ENCODE results near the gene FLCN. TPM values are rescaled to one million over a fixed set of nuclear protein-coding genes. Genes with fewer than 3 reads are reported as not detected.

Gene FLCN
- total and polyA plus RNA-seq, 9 donors, result 17.4 to 37.3 (median 23.7) TPM

GRCh38 chr17:17179371-17179827 lies 57.6 kb downstream of the FLCN start:
- WGBS (ENCODE audit: insufficient coverage), result no CpG with 5 or more reads among the region's 2 CpGs
- H3K4me3 ChIP-seq (ENCODE audit: low read length), result no peak overlapping the region
- H3K4me1 ChIP-seq (ENCODE audit: control insufficient read depth, insufficient read depth, low read length), result peaks cover 7% of the 10 kb centered on the region

GRCh38 chr17:17177176-17177575 lies 59.8 kb downstream of the FLCN start:
- no peaks in the 10 kb centered on the region for H3K9me3 ChIP-seq (replicated peaks; ENCODE audit: control insufficient read depth, low read depth, low read length)
- H3K36me3 ChIP-seq (ENCODE audit: control insufficient read depth, insufficient read depth, low read length), result peaks cover 91% of the 10 kb centered on the region
- WGBS (ENCODE audit: insufficient coverage), result 94% methylated on average over 10 of the region's 12 CpGs
- H3K27ac ChIP-seq (ENCODE audit: low read length), result no peak overlapping the region
- DNase-seq, result no peak
- H3K4me1 ChIP-seq (ENCODE audit: control insufficient read depth, insufficient read depth, low read length), result peaks cover 4% of the 10 kb centered on the region
- no peaks in the 10 kb centered on the region for H3K27me3 ChIP-seq (ENCODE audit: control insufficient read depth, insufficient read depth, low read length)
- no peak overlapping the region for H3K4me3 ChIP-seq (ENCODE audit: low read length)

More at GRCh38 chr17:17179371-17179827, 57.6 kb downstream of the FLCN start:
- Histone ChIP-seq H3K36me3 (ENCODE audit: control insufficient read depth, insufficient read depth, low read length) (peaks cover 87% of the 10 kb centered on the region), H3K9me3 (replicated peaks; ENCODE audit: control insufficient read depth, low read depth, low read length) (no peaks in the 10 kb centered on the region), H3K27ac (ENCODE audit: low read length) (no peak overlapping the region), H3K27me3 (ENCODE audit: control insufficient read depth, insufficient read depth, low read length) (no peaks in the 10 kb centered on the region)
- DNase-seq, result no peak

GRCh38 chr17:17176341-17176740 lies 60.6 kb downstream of the FLCN start:
- Histone ChIP-seq H3K4me1 (ENCODE audit: control insufficient read depth, insufficient read depth, low read length) (no peaks in the 10 kb centered on the region), H3K27me3 (ENCODE audit: control insufficient read depth, insufficient read depth, low read length) (no peaks in the 10 kb centered on the region), H3K27ac (ENCODE audit: low read length) (no peak overlapping the region), H3K4me3 (ENCODE audit: low read length) (no peak overlapping the region), H3K36me3 (ENCODE audit: control insufficient read depth, insufficient read depth, low read length) (peaks cover 94% of the 10 kb centered on the region), H3K9me3 (replicated peaks; ENCODE audit: control insufficient read depth, low read depth, low read length) (no peaks in the 10 kb centered on the region)
- WGBS (ENCODE audit: insufficient coverage), result 90% methylated on average over 12 of the region's 12 CpGs
- DNase-seq, result no peak

- Histone ChIP-seq H3K27me3 (ENCODE audit: control insufficient read depth, insufficient read depth, low read length) (no peaks in the 10 kb centered on the region), H3K4me1 (ENCODE audit: control insufficient read depth, insufficient read depth, low read length) (peaks cover 3% of the 10 kb centered on the region), H3K36me3 (ENCODE audit: control insufficient read depth, insufficient read depth, low read length) (peaks cover 95% of the 10 kb centered on the region), H3K4me3 (ENCODE audit: low read length) (no peak overlapping the region), H3K27ac (ENCODE audit: low read length) (no peak overlapping the region), H3K9me3 (replicated peaks; ENCODE audit: control insufficient read depth, low read depth, low read length) (no peaks in the 10 kb centered on the region)
- DNase-seq, result no peak
- WGBS (ENCODE audit: insufficient coverage), result 69% methylated on average over 6 of the region's 12 CpGs
These were observed 61.1 kb downstream of the FLCN start for GRCh38 chr17:17175917-17176316.

- Histone ChIP-seq H3K36me3 (ENCODE audit: control insufficient read depth, insufficient read depth, low read length) (peaks cover 95% of the 10 kb centered on the region), H3K4me1 (ENCODE audit: control insufficient read depth, insufficient read depth, low read length) (peaks cover 9% of the 10 kb centered on the region), H3K9me3 (replicated peaks; ENCODE audit: control insufficient read depth, low read depth, low read length) (no peaks in the 10 kb centered on the region), H3K27me3 (ENCODE audit: control insufficient read depth, insufficient read depth, low read length) (no peaks in the 10 kb centered on the region), H3K4me3 (ENCODE audit: low read length) (no peak overlapping the region), H3K27ac (ENCODE audit: low read length) (no peak overlapping the region)
- no peak for DNase-seq
- 94% methylated on average over 2 of the region's 8 CpGs for WGBS (ENCODE audit: insufficient coverage)
These were observed 61.6 kb downstream of the FLCN start for GRCh38 chr17:17175340-17175739.

- 95% methylated on average over 14 of the region's 14 CpGs for WGBS (ENCODE audit: insufficient coverage)
- no peak overlapping the region for H3K4me3 ChIP-seq (ENCODE audit: low read length)
- H3K27me3 ChIP-seq (ENCODE audit: control insufficient read depth, insufficient read depth, low read length), result no peaks in the 10 kb centered on the region
- peaks cover 94% of the 10 kb centered on the region for H3K36me3 ChIP-seq (ENCODE audit: control insufficient read depth, insufficient read depth, low read length)
- peaks cover 11% of the 10 kb centered on the region for H3K4me1 ChIP-seq (ENCODE audit: control insufficient read depth, insufficient read depth, low read length)
- no peaks in the 10 kb centered on the region for H3K9me3 ChIP-seq (replicated peaks; ENCODE audit: control insufficient read depth, low read depth, low read length)
- no peak for DNase-seq
- H3K27ac ChIP-seq (ENCODE audit: low read length), result no peak overlapping the region
These were observed 63.0 kb downstream of the FLCN start for GRCh38 chr17:17173921-17174320.

GRCh38 chr17:17172990-17173389 lies 64.0 kb downstream of the FLCN start:
- H3K4me3 ChIP-seq (ENCODE audit: low read length), result no peak overlapping the region
- peaks cover 94% of the 10 kb centered on the region for H3K36me3 ChIP-seq (ENCODE audit: control insufficient read depth, insufficient read depth, low read length)
- WGBS (ENCODE audit: insufficient coverage), result 78% methylated on average over 9 of the region's 9 CpGs
- H3K27me3 ChIP-seq (ENCODE audit: control insufficient read depth, insufficient read depth, low read length), result no peaks in the 10 kb centered on the region
- no peak for DNase-seq
- H3K4me1 ChIP-seq (ENCODE audit: control insufficient read depth, insufficient read depth, low read length), result peaks cover 11% of the 10 kb centered on the region
- H3K9me3 ChIP-seq (replicated peaks; ENCODE audit: control insufficient read depth, low read depth, low read length), result no peaks in the 10 kb centered on the region
- peak overlapping the region; percentile 3 for H3K27ac ChIP-seq (ENCODE audit: low read length)

GRCh38 chr17:17172001-17172939 lies 64.7 kb downstream of the FLCN start:
- no peak overlapping the region for H3K27ac ChIP-seq (ENCODE audit: low read length)
- 83% methylated on average over 22 of the region's 26 CpGs for WGBS (ENCODE audit: insufficient coverage)
- peaks cover 11% of the 10 kb centered on the region for H3K4me1 ChIP-seq (ENCODE audit: control insufficient read depth, insufficient read depth, low read length)
- peak; percentile 27 for DNase-seq
- no peaks in the 10 kb centered on the region for H3K27me3 ChIP-seq (ENCODE audit: control insufficient read depth, insufficient read depth, low read length)
- H3K4me3 ChIP-seq (ENCODE audit: low read length), result no peak overlapping the region
- no peaks in the 10 kb centered on the region for H3K9me3 ChIP-seq (replicated peaks; ENCODE audit: control insufficient read depth, low read depth, low read length)
- H3K36me3 ChIP-seq (ENCODE audit: control insufficient read depth, insufficient read depth, low read length), result peaks cover 94% of the 10 kb centered on the region

- no peak for DNase-seq
- no peaks in the 10 kb centered on the region for H3K9me3 ChIP-seq (replicated peaks; ENCODE audit: control insufficient read depth, low read depth, low read length)
- H3K4me1 ChIP-seq (ENCODE audit: control insufficient read depth, insufficient read depth, low read length), result peaks cover 11% of the 10 kb centered on the region
- H3K4me3 ChIP-seq (ENCODE audit: low read length), result no peak overlapping the region
- H3K27me3 ChIP-seq (ENCODE audit: control insufficient read depth, insufficient read depth, low read length), result no peaks in the 10 kb centered on the region
- peaks cover 94% of the 10 kb centered on the region for H3K36me3 ChIP-seq (ENCODE audit: control insufficient read depth, insufficient read depth, low read length)
- 89% methylated on average over 5 of the region's 7 CpGs for WGBS (ENCODE audit: insufficient coverage)
- H3K27ac ChIP-seq (ENCODE audit: low read length), result no peak overlapping the region
These were observed 65.8 kb downstream of the FLCN start for GRCh38 chr17:17171186-17171585.

GRCh38 chr17:17170346-17170985 lies 66.5 kb downstream of the FLCN start:
- Histone ChIP-seq H3K27ac (ENCODE audit: low read length) (no peak overlapping the region), H3K36me3 (ENCODE audit: control insufficient read depth, insufficient read depth, low read length) (peaks cover 94% of the 10 kb centered on the region), H3K4me3 (ENCODE audit: low read length) (no peak overlapping the region), H3K27me3 (ENCODE audit: control insufficient read depth, insufficient read depth, low read length) (no peaks in the 10 kb centered on the region), H3K4me1 (ENCODE audit: control insufficient read depth, insufficient read depth, low read length) (peaks cover 11% of the 10 kb centered on the region), H3K9me3 (replicated peaks; ENCODE audit: control insufficient read depth, low read depth, low read length) (no peaks in the 10 kb centered on the region)
- no peak for DNase-seq
- WGBS (ENCODE audit: insufficient coverage), result 76% methylated on average over 8 of the region's 9 CpGs
